ENCODE measurements around the gene FRMD5.

The FRMD5 gene

DNA sequence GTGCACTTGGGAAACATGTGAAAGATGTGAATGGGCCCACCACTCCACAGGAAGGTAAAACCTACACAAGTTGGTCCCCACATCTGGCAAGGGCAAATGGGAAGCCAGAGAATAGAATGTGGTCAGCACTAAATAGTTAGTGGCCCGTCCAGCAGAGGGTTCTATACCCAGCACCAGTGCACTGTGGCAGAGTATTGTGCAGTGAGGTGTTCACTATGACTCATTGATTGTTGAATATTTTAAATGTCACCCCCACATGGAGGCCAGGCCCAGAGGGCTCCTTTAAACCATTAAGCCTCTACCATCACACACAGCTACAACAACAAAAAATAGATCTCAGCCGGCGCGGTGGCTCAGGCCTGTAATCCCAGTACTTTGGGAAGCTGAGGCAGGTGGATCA lies 11.7 kb downstream of the FRMD5 start:
- H3K36me3 ChIP-seq (replicated peaks; ENCODE audit: insufficient read depth, low read length) = no peaks in the 10 kb centered on the region
- H3F3A ChIP-seq (ENCODE audit: insufficient read depth, low read length) = no peaks in the 10 kb centered on the region
- H3K9ac ChIP-seq (ENCODE audit: low read length) = no peak overlapping the region
- no peak for TF ChIP-seq EZH2phosphoT487 (IDR thresholded peaks at IDR 0.05; ENCODE audit: low read length)
- TF ChIP-seq EZH2 (optimal IDR thresholded peaks at IDR 0.05; ENCODE audit: low read depth, low read length) = no peak
- TF ChIP-seq, protein P1, sequence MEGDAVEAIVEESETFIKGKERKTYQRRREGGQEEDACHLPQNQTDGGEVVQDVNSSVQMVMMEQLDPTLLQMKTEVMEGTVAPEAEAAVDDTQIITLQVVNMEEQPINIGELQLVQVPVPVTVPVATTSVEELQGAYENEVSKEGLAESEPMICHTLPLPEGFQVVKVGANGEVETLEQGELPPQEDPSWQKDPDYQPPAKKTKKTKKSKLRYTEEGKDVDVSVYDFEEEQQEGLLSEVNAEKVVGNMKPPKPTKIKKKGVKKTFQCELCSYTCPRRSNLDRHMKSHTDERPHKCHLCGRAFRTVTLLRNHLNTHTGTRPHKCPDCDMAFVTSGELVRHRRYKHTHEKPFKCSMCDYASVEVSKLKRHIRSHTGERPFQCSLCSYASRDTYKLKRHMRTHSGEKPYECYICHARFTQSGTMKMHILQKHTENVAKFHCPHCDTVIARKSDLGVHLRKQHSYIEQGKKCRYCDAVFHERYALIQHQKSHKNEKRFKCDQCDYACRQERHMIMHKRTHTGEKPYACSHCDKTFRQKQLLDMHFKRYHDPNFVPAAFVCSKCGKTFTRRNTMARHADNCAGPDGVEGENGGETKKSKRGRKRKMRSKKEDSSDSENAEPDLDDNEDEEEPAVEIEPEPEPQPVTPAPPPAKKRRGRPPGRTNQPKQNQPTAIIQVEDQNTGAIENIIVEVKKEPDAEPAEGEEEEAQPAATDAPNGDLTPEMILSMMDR (IDR thresholded peaks at IDR 0.05; ENCODE audit: low read length) = no peak
- no peaks in the 10 kb centered on the region for H4K20me1 ChIP-seq (ENCODE audit: insufficient read depth, low read length)
- H2AFZ ChIP-seq (ENCODE audit: low read length) = no peak overlapping the region
- no peaks in the 10 kb centered on the region for H3K4me1 ChIP-seq (ENCODE audit: low read length)
- no peaks in the 10 kb centered on the region for H3K79me2 ChIP-seq (ENCODE audit: low read length)
- no peak overlapping the region for H3K4me3 ChIP-seq (ENCODE audit: low read length)
- DNase-seq = no peak
- no peak overlapping the region for H3K4me2 ChIP-seq (ENCODE audit: low read depth, low read length)
- no peaks in the 10 kb centered on the region for H3K9me3 ChIP-seq (replicated peaks; ENCODE audit: insufficient read depth, low read length)
- H3K9me2 ChIP-seq (replicated peaks; ENCODE audit: insufficient read depth, low read length) = no peaks in the 10 kb centered on the region
- no peaks in the 10 kb centered on the region for H3K27me3 ChIP-seq (replicated peaks; ENCODE audit: insufficient read depth, low read length)
- no peak overlapping the region for H3K27ac ChIP-seq (ENCODE audit: low read length)

DNA sequence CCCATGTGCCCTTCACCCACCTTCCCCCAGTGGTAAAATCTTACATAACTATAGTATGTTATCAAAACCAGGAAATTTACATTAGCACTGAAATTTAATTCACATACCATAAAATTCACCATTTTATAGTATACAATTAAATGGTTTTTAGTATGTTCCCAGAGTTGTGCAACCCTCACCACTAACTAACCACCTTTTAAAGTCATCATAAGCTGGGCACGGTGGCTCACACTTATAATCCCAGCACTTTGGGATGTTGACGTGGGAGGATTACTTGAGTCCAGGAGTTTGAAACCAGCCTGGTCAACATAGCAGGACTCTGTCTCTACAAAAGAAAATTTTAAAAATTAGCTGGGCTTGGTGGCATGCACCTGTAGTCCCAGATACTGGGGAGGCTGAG lies 13.7 kb downstream of the FRMD5 start:
- no peaks in the 10 kb centered on the region for H3K4me1 ChIP-seq (ENCODE audit: low read length)
- no peak for DNase-seq
- no peaks in the 10 kb centered on the region for H3K79me2 ChIP-seq (ENCODE audit: low read length)
- TF ChIP-seq, protein P1 (IDR thresholded peaks at IDR 0.05; ENCODE audit: low read length) = no peak
- TF ChIP-seq EZH2 (optimal IDR thresholded peaks at IDR 0.05; ENCODE audit: low read depth, low read length) (no peak), EZH2phosphoT487 (IDR thresholded peaks at IDR 0.05; ENCODE audit: low read length) (no peak)
- H2AFZ ChIP-seq (ENCODE audit: low read length) = no peak overlapping the region
- H3K9me3 ChIP-seq (replicated peaks; ENCODE audit: insufficient read depth, low read length) = no peaks in the 10 kb centered on the region
- no peak overlapping the region for H3K27ac ChIP-seq (ENCODE audit: low read length)
- H3K9me2 ChIP-seq (replicated peaks; ENCODE audit: insufficient read depth, low read length) = no peaks in the 10 kb centered on the region
- H3K36me3 ChIP-seq (replicated peaks; ENCODE audit: insufficient read depth, low read length) = no peaks in the 10 kb centered on the region
- no peaks in the 10 kb centered on the region for H4K20me1 ChIP-seq (ENCODE audit: insufficient read depth, low read length)
- H3K4me3 ChIP-seq (ENCODE audit: low read length) = no peak overlapping the region
- H3K9ac ChIP-seq (ENCODE audit: low read length) = no peak overlapping the region
- no peaks in the 10 kb centered on the region for H3F3A ChIP-seq (ENCODE audit: insufficient read depth, low read length)
- H3K27me3 ChIP-seq (replicated peaks; ENCODE audit: insufficient read depth, low read length) = no peaks in the 10 kb centered on the region
- no peak overlapping the region for H3K4me2 ChIP-seq (ENCODE audit: low read depth, low read length)

DNA sequence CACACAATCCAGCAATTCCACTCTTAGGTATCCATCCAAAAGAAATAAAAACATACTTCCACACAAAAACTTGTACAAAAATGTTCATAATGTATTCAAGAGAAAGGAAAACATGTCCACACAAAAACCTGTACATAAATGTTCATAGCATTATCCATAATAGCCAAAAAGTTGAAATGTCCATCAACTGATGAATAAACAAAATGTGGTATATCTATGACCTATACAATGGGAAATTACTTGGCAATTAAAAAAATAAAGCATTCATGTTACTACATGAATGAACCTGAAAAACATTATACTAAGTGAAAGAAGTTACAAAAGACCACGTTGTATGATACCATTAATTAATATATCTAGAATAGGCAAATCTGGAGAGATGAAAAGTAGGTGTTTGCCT lies 17.9 kb downstream of the FRMD5 start:
- DNase-seq = no peak
- Histone ChIP-seq H3K4me2 (ENCODE audit: low read depth, low read length) (no peak overlapping the region), H3K9ac (ENCODE audit: low read length) (no peak overlapping the region), H2AFZ (ENCODE audit: low read length) (no peak overlapping the region), H3K4me3 (ENCODE audit: low read length) (no peak overlapping the region), H3K9me2 (replicated peaks; ENCODE audit: insufficient read depth, low read length) (no peaks in the 10 kb centered on the region), H3K79me2 (ENCODE audit: low read length) (no peaks in the 10 kb centered on the region), H3F3A (ENCODE audit: insufficient read depth, low read length) (no peaks in the 10 kb centered on the region), H3K36me3 (replicated peaks; ENCODE audit: insufficient read depth, low read length) (no peaks in the 10 kb centered on the region), H3K4me1 (ENCODE audit: low read length) (no peaks in the 10 kb centered on the region), H3K27ac (ENCODE audit: low read length) (no peak overlapping the region), H3K9me3 (replicated peaks; ENCODE audit: insufficient read depth, low read length) (no peaks in the 10 kb centered on the region), H4K20me1 (ENCODE audit: insufficient read depth, low read length) (no peaks in the 10 kb centered on the region), H3K27me3 (replicated peaks; ENCODE audit: insufficient read depth, low read length) (no peaks in the 10 kb centered on the region)
- TF ChIP-seq, protein P1 (IDR thresholded peaks at IDR 0.05; ENCODE audit: low read length) = no peak
- TF ChIP-seq EZH2 (optimal IDR thresholded peaks at IDR 0.05; ENCODE audit: low read depth, low read length) (no peak), EZH2phosphoT487 (IDR thresholded peaks at IDR 0.05; ENCODE audit: low read length) (no peak)

All from MM.1S (cell line).